HG03280 (cell line): Measurements from ENCODE around the gene RAB11FIP2.

ENCODE experiments used
- ATAC-seq: cut with Tn5 transposase; IDR thresholded peaks from one replicate; pipeline ENCODE4 v1.9.1; 2021; ENCODE audit warnings: mild to moderate bottlenecking, moderate library complexity; ENCODE audit not compliant: unreplicated experiment

The RAB11FIP2 gene

GRCh38 chr10:118035354-118036005 is 11.3 kb downstream of the RAB11FIP2 start:
- ATAC-seq = no peak

DNA sequence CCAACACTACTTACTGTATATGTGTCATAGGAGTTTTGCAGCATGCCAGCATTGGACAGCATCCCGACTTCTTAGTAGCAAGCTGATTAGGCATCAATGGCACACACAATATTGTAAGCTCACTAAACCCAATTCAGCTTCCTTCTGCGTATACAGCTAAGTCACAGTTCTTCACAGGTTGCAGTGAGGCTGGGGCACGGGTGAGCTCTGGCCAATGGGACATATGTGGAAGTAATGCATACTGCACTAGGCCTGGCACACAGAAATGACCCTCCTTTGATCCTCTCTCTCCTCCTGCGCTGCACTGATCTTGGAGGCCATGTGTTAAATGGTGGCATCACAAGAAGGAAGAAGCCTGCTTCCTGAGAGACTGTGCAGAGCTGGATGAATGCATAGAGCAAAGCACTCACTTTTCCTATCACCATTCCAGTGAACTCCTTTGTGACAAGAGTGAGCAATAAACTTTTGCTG is 11.9 kb downstream of the RAB11FIP2 start:
- ATAC-seq = no peak

- no peak for ATAC-seq
These were observed 12.8 kb downstream of the RAB11FIP2 start for GRCh38 chr10:118033905-118034304.

DNA sequence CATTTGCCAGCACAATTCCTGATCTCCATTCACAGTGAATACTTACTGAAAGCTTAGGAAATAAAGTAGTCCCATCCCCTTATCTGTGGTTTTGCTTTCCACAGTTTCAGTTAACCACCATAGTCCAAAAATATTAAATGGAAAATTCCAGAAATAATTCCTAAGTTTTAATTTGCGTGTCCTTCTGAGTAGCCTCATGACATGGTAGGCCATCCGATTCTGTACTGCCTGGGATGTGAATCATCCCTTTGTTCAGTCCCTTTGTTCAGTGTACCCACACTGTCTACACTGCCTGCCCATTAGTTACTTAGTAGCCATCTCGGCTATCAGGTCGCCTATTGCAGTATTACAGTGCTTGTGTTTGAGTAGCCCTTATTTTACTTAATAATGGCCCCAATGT is 14.2 kb downstream of the RAB11FIP2 start:
- no peak for ATAC-seq

DNA sequence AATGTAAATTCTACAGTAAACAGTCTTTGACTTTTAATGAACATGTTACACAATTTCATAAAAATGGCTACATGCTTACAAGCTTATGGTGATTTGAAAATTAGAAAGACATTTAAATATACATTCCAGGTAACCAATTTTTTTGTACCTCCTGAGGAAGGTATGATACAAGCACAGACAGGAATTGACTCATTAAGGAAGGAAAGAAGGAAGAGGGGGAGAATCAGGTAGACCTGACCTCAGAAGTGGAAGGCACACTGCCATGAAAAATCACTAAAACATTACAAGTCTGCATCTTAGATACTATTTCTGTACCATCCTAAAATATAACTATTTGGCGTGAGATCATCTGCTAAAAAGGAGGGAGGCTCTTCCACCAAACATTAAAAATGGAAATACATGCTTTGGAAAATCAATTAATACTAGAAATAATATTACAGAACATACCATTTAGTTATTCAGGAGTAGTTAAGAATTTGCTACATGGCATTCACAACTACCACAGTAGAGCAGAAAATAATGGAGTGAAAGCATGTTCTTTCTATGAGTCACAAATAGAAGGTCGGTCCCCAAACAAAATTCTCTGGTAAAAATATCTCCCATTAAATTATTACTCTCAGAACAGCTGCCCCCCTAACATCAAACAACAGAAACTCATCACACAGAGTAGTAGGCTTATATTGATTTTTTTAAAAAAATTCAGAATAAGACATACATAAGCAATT is 15.2 kb downstream of the RAB11FIP2 start:
- no peak for ATAC-seq

GRCh38 chr10:118028619-118029018 is 18.1 kb downstream of the RAB11FIP2 start:
- peak; percentile 98 for ATAC-seq

DNA sequence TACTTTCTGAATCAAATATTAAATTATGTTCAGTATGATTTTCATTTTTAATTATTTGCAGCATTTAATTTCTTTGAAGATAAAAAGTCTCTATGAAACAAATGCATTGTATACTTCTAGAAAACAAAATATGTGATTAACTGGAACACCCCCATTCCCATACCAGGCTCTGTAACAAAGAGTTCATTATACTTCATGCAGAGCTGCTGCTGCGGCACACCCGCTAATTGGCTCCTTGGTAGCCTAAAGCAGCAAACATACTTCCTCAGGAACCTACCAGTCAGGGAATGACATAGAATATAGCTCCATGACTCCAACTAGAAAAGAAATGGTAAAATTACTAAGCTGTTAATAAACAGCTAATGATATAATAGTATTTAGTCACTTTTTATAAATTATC is 19.3 kb downstream of the RAB11FIP2 start:
- no peak for ATAC-seq

DNA sequence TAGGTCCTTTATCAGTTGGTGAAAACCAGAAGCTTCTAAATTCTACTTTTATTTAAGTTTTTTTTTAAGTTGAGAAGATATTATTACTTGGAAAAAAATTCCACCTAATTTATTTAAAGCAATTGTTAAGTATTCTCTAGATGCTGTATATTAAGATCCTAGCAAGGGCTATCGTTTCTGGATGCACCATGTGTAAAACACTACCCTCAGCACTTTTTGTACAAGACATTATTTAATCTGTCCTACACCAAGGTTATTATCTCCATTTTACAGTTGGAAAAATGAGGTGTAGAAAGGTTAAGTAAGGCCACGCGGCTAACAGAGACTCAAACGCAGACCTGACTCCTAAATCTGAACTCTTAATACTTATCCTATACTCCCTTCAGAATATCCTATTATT is 19.8 kb downstream of the RAB11FIP2 start:
- no peak for ATAC-seq

DNA sequence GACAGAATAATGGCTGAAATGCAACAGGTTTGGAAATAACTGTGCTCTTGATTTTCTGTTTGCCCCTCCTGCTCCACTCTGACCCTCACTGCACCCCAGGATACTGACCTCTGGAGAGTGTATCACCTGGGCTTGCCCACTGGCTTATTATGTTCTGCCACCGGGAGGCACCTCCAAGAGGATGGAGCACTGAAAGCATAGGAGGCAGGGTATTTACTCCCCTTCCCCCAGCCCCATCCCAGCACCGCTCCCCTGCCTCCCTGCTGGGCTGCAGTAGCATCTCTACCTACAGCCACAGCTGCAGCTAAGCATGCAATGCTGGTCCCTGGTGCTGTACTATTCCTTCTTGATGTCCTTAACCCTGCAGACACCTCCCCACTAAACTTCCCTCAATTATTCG is 26.4 kb downstream of the RAB11FIP2 start:
- ATAC-seq = no peak

- no peak for ATAC-seq
These were observed 28.9 kb downstream of the RAB11FIP2 start for GRCh38 chr10:118017850-118018249.

DNA sequence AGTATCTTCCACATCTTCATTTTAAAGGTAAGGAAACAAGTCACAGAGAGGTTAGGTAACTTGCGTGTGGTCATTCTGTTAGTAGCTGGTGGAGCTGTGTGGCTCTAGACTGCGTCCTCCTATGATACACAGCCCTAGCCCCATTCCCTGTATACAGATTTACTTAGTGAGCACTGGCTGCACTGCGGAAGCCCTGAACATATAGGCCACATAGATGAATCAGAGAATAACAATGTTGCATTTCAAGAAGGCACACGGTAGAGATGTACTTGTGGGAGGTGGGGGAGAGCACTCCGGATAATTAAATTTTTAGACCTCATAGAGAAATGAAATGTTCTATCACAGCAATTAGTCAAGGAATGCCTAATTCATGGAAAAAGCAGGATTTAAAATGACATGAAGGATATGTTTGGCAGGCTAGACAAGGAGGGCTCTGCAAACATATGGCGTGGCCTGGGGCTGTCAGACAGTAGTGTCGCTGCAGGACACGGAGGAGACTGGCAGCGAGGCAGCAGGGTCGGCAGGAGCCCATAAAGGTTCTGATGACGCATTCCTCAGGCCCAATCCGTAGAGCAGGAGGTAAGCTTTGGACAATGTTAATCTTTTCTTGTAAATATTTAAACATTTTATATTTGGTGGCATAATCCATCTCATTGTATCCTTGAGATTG is 29.5 kb downstream of the RAB11FIP2 start:
- ATAC-seq = no peak

DNA sequence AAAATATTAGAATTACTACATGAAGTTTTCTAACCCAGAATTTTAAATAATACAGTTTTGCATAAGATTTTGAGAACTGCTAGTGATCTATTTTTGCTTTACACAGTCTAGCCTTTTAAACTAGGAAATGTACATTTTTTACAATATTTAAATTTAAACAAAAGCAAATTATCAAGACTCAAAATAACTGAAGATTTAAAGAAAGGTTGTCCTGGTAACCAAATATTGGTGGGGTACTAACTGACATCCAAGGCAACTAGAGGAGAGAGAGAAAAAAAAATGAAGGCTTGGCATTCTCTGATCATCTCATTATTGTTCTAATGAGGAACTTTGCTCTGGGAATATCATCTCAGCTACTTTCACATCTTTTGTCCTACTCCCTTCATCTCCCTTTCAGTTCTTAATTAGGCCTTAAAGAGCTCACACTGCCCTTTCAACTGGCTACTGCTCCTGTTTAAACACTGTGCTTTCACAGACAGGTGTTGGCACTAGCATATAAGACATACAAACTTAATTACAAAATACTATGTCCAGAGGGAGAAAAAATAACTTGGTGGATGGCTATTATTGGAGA is 33.7 kb downstream of the RAB11FIP2 start:
- ATAC-seq = no peak

DNA sequence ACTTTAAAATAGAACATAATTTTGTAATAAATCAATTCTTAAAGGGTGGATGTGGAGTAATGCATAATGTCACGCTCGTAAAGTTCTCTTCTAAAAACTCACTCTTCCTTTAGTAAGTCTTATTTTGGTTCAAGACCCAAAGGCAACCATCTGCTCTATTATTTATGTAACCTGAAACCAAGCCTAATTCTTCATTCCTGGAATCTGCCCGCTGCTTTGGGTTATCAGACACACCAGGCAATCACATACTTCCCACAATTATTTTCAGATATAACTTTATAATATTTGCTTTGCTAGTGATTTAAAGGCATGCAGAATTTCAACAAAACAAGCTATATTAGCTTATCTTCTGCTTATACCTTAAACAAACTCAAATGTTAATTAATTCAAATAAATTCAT is 39.0 kb downstream of the RAB11FIP2 start:
- no peak for ATAC-seq

DNA sequence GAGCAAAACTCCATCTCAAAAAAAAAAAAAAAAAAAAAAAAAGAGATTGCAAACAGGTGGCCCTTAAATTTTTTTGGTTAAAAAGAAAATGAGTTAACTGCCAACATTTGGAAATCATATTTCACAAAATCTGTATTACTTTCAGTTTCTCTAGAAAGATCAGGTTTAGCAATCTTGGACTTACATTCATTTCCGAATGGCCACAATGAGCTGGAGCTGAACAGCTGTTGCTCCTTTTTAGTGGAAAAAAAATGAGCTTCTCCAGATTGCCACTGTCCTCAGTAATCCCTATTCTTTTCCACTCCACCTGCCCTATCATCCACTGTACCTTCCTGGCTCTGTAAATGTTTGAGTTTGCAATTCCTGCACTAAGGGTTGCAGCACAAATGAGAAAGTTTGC is 43.6 kb downstream of the RAB11FIP2 start:
- no peak for ATAC-seq

- ATAC-seq = no peak
These were observed 44.2 kb downstream of the RAB11FIP2 start for GRCh38 chr10:118002581-118002980.

- no peak for ATAC-seq
These were observed 49.1 kb downstream of the RAB11FIP2 start for GRCh38 chr10:117997673-117998072.

- ATAC-seq = no peak
These were observed 50.0 kb downstream of the RAB11FIP2 start for GRCh38 chr10:117996709-117997108.

- ATAC-seq = no peak
These were observed 52.0 kb downstream of the RAB11FIP2 start for GRCh38 chr10:117994771-117995170.

DNA sequence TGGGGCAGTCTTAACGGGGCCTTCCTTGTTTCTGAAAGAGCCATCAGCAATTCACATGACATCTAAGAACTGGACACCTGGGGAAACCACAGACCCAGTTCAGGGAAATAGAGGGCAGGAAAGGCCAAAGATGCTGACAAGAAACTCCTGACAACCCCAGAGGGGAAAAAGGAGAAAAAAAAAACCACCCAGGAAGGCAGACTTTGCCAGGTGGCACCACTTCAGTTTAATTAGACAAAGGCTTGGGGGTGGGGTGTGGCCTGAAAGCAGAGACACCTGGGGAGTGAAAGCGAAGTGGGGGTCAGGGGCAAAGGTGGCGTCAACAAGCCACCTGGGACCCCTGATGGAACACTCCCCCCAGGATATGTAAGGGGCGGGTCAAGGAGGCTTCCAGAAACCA is 53.6 kb downstream of the RAB11FIP2 start:
- ATAC-seq = no peak

GRCh38 chr10:117991701-117992100 is 55.0 kb downstream of the RAB11FIP2 start:
- no peak for ATAC-seq

- no peak for ATAC-seq
These were observed 56.8 kb downstream of the RAB11FIP2 start for GRCh38 chr10:117989962-117990361.

GRCh38 chr10:117988814-117989213 is 57.9 kb downstream of the RAB11FIP2 start:
- no peak for ATAC-seq
